Lung microvascular endothelial cell (primary cell): Measurements from ENCODE around the gene STOX2. TPM values are rescaled to one million over a fixed set of nuclear protein-coding genes. Genes with fewer than 3 reads are reported as not detected.

Experiments
- total RNA-seq: library from RNA; depleted of rRNA; stranded (reverse); fragments of >200 nt; gene quantifications from 2 replicates; pipeline ENCODE4 v1.2.1, GENCODE V29; 2014

The STOX2 gene
- total RNA-seq, 1 donor from 2014 or later, result 24.2 TPM

Other genes with a start within 250 kb of the STOX2 start
- gene RWDD4, start 246.1 kb upstream of the STOX2 start, total RNA-seq, result 9.8 and 11.9 TPM in 2 replicates
- 21.6 and 22.6 TPM in 2 replicates for gene TRAPPC11, start 246.0 kb upstream of the STOX2 start, total RNA-seq